OCI-LY7 (cell line): ENCODE measurements around the gene GLS2. TPM values are rescaled to one million over a fixed set of nuclear protein-coding genes. Genes with fewer than 3 reads are reported as not detected.
A peak's percentile ranks its signal among the peaks of the same experiment; 100 is the strongest.

Experiments used
- BruUV-seq: library from RNA; stranded (reverse); fragments of 400-500 nt; replicated peaks from 2 replicates; lab custom pipeline; 2021; lab: Mats Ljungman, UMichigan
- CTCF ChIA-PET: fragments of 300-600 bp; sonication (Branson Sonifier 250); formaldehyde crosslinking; loops from one replicate; lab custom pipeline; 2022; ENCODE audit warnings: antibody characterized with exemption; ENCODE audit not compliant: unreplicated experiment; lab: Charles Lee
- POLR2A ChIA-PET: fragments of 300-600 bp; sonication (Branson Sonifier 250); formaldehyde crosslinking; loops from one replicate; lab custom pipeline; 2022; ENCODE audit warnings: antibody characterized with exemption; lab: Charles Lee
- DNase-seq: peaks from one replicate; pipeline ENCODE4 v3.0.0-alpha.2; 2015; ENCODE audit warnings: low spot score
- H2AFZ ChIP-seq: fragments of 200-600 bp; sonication (generic), shearing (Covaris generic); 2 replicates; pipeline ENCODE4 v1.6.1; 2014; ENCODE audit warnings: mild to moderate bottlenecking, antibody characterized with exemption, low read length, moderate library complexity
- H3K27ac ChIP-seq: fragments of 200-600 bp; sonication (generic); 2 replicates; pipeline ENCODE4 v1.5.1; 2014; ENCODE audit warnings: mixed run types, low read depth, mild to moderate bottlenecking, moderate library complexity, low read length, inconsistent platforms; ENCODE audit not compliant: poor library complexity, severe bottlenecking
- H3K36me3 ChIP-seq: fragments of 200-600 bp; sonication (generic); 2 replicates; pipeline ENCODE4 v1.6.1; 2014; ENCODE audit warnings: mild to moderate bottlenecking, antibody characterized with exemption, low read length, moderate library complexity, mixed read lengths; ENCODE audit not compliant: insufficient read depth
- H3K4me1 ChIP-seq: fragments of 200-600 bp; sonication (generic); 2 replicates; pipeline ENCODE4 v1.5.1; 2014; ENCODE audit warnings: mild to moderate bottlenecking, low read length; ENCODE audit not compliant: insufficient read depth, poor library complexity, severe bottlenecking
- H3K4me2 ChIP-seq: fragments of 200-600 bp; sonication (generic); 2 replicates; pipeline ENCODE4 v1.6.1; 2014; ENCODE audit warnings: mild to moderate bottlenecking, low read length
- H3K4me3 ChIP-seq: fragments of 200-600 bp; sonication (generic); 2 replicates; pipeline ENCODE4 v1.5.1; 2014; ENCODE audit warnings: mild to moderate bottlenecking, low read depth, low read length; ENCODE audit not compliant: poor library complexity, severe bottlenecking
- H3K79me2 ChIP-seq: fragments of 200-600 bp; sonication (generic); 2 replicates; pipeline ENCODE4 v1.6.1; 2016; ENCODE audit warnings: low read depth, mild to moderate bottlenecking, low read length, moderate library complexity, mixed read lengths; ENCODE audit not compliant: insufficient read depth
- H3K9me2 ChIP-seq: fragments of 200-600 bp; sonication (generic); 2 replicates; pipeline ENCODE4 v1.6.1; 2016; ENCODE audit warnings: mild to moderate bottlenecking, low read length, mixed read lengths; ENCODE audit not compliant: insufficient read depth
- H3K9me3 ChIP-seq: fragments of 200-600 bp; sonication (generic); 2 replicates; pipeline ENCODE4 v1.6.1; 2014; ENCODE audit warnings: mild to moderate bottlenecking, mixed run types, low read length, mixed read lengths
- H4K20me1 ChIP-seq: fragments of 200-600 bp; sonication (generic); 2 replicates; pipeline ENCODE4 v1.6.1; 2014; ENCODE audit warnings: mild to moderate bottlenecking, antibody characterized with exemption, low read length, moderate library complexity, mixed read lengths; ENCODE audit not compliant: insufficient read depth
- EZH2phosphoT487 ChIP-seq: fragments of 200-600 bp; sonication (generic); IDR thresholded peaks from 2 replicates; pipeline ENCODE4 v1.6.1; 2018; ENCODE audit warnings: low read depth, borderline replicate concordance, mild to moderate bottlenecking, mixed run types, antibody characterized with exemption, low read length, moderate library complexity, mixed read lengths
- intact Hi-C: fragments of 100-400 bp; cut with micrococcal nuclease; formaldehyde crosslinking; loops from one replicate; pipeline ENCODE4 v1.10.0; 2022; ENCODE audit not compliant: unreplicated experiment
- total RNA-seq, 2 experiments: library from RNA; depleted of rRNA in 1 of 2; stranded (reverse); fragments of >200 nt in 1 of 2; shearing (Covaris generic) in 1 of 2; gene quantifications; 2 replicates each; pipeline ENCODE4 v1.2.3, GENCODE V29; 2014 to 2022
- TF ChIP-seq, protein P1 (sequence below): fragments of 200-600 bp; sonication (generic); conservative IDR thresholded peaks from 2 replicates; pipeline ENCODE4 v1.5.1; 2014; ENCODE audit warnings: mild to moderate bottlenecking, antibody characterized with exemption, low read length, moderate library complexity, mixed read lengths

Gene GLS2
- total RNA-seq, 2 experiments from 2014 or later: not detected

DNA sequence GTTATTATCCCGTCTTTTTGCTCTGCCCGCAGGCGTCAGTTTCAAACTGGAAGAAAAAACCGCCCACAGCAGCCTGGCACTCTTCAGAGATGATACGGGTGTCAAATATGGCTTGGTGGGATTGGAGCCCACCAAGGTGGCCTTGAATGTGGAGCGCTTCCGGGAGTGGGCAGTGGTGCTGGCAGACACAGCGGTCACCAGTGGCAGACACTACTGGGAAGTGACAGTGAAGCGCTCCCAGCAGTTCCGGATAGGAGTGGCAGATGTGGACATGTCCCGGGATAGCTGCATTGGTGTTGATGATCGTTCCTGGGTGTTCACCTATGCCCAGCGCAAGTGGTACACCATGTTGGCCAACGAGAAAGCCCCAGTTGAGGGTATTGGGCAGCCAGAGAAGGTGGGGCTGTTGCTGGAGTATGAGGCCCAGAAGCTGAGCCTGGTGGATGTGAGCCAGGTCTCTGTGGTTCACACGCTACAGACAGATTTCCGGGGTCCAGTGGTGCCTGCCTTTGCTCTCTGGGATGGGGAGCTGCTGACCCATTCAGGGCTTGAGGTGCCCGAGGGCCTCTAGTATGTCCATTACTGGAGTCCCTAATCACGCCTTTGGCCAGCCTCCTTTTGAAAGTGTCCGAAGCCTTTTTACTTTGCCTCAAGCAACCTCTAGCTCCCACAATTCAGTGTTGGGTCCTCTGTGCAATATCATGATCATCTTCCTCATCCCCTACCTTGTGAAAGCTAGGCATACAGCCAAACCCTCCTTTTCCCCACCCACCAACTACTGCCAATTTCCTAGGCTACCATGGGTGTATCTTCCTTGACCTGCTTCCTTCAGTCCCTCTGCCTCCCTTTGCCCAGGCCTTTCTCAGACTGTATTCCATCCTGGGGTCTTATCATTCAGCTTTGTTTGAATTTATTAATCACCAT, 18.7 kb downstream of the GLS2 start:
- BruUV-seq: no TSS peak
- intact Hi-C loops: no loop called here

DNA sequence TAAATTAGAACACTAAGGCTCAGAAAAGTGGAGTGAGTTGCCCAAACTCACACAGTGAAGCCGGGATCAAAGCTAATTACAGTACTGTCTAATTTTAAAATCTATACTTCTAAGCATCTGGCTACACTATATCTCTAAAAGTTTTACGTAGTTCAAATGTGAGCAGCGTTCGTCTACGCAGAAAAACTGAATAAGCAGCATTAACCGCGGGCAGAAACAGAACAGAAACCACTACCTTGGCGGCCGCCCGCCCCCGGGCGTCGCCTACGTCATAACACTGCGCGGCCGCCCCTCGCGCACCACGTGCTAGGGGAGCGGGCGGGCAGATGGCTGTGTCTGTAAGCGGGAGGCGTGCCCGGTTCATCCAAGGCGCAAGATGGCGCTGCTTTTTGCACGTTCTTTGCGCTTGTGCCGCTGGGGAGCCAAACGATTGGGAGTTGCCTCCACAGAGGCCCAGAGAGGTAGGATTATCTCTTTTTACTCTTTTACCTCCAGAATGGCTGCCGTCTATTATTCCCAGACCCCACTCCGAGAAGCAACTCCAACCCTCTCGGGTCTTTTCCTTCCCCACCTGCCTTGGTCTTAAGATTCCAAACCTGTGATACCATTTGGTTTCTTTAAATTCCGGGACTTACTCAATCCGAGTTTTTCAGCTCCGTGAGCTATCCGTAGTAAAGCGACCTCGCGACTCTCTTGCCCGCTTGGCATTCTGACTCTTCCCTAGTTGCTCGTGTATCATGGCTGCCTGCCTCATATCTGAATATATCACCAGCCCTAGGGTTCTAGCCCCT, 19.6 kb downstream of the GLS2 start, which contains the start of gene SPRYD4:
Gene SPRYD4, plus strand, starts transcription at position 363 of the 791 bp plus-strand sequence. Its CDS starts 14 bp downstream, at position 377.
- Histone ChIP-seq H3K4me1 (peaks cover 22% of the 10 kb centered on the region), H3K79me2 (peaks cover 30% of the 10 kb centered on the region; the same call in 1 of the 2 replicates), H3K4me3 (peak within 1 kb of the TSS; percentile 89), H3K9me3 (no peaks in the 10 kb centered on the region), H3K36me3 (peaks cover 42% of the 10 kb centered on the region), H4K20me1 (no peaks in the 10 kb centered on the region), H3K27ac (peak within 1 kb of the TSS; percentile 76), H3K9me2 (no peaks in the 10 kb centered on the region), H2AFZ (peak within 1 kb of the TSS; percentile 83; the same call in 1 of the 2 replicates), H3K4me2 (peak within 1 kb of the TSS; percentile 89)
- ChIA-PET POLR2A (interaction anchor here (0.5 to 2.1 kb wide), 4 partner anchors 56 to 133 kb away, joined by 3 to 6 read pairs (median 5); partner anchors contain the start of genes IL23A and STAT2), CTCF (interaction anchor here (0.6 to 1.2 kb wide), 3 partner anchors 153 to 261 kb away, joined by 3 read pairs; partner anchors contain the start of gene CNPY2)
- TF ChIP-seq, protein P1, sequence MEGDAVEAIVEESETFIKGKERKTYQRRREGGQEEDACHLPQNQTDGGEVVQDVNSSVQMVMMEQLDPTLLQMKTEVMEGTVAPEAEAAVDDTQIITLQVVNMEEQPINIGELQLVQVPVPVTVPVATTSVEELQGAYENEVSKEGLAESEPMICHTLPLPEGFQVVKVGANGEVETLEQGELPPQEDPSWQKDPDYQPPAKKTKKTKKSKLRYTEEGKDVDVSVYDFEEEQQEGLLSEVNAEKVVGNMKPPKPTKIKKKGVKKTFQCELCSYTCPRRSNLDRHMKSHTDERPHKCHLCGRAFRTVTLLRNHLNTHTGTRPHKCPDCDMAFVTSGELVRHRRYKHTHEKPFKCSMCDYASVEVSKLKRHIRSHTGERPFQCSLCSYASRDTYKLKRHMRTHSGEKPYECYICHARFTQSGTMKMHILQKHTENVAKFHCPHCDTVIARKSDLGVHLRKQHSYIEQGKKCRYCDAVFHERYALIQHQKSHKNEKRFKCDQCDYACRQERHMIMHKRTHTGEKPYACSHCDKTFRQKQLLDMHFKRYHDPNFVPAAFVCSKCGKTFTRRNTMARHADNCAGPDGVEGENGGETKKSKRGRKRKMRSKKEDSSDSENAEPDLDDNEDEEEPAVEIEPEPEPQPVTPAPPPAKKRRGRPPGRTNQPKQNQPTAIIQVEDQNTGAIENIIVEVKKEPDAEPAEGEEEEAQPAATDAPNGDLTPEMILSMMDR: peak; percentile 75
- TF ChIP-seq EZH2phosphoT487: no peak
- BruUV-seq: TSS peak; percentile 71
- DNase-seq: peak; percentile 97
- intact Hi-C loops: loop anchor here (1.0 kb wide), 1 partner anchor 152 kb away; no protein-coding TSS in a partner anchor

More for the DNA sequence above, 18.7 kb downstream of the GLS2 start:
- Histone ChIP-seq H3K4me3 (peak overlapping the region; percentile 89), H3K9me2 (no peaks in the 10 kb centered on the region), H4K20me1 (no peaks in the 10 kb centered on the region), H3K9me3 (no peaks in the 10 kb centered on the region), H3K27ac (peak overlapping the region; percentile 76), H3K4me1 (peaks cover 14% of the 10 kb centered on the region), H3K79me2 (peaks cover 30% of the 10 kb centered on the region; the same call in 1 of the 2 replicates), H3K4me2 (peak overlapping the region; percentile 89), H3K36me3 (peaks cover 45% of the 10 kb centered on the region), H2AFZ (peak overlapping the region; percentile 83; the same call in 1 of the 2 replicates)
- ChIA-PET POLR2A (interaction anchor here (0.5 to 2.1 kb wide), 4 partner anchors 109 to 369 kb away, joined by 3 to 6 read pairs (median 5); partner anchors contain the start of genes IL23A and STAT2), CTCF (interaction anchor here (0.5 to 1.2 kb wide), 4 partner anchors 8 to 262 kb away, joined by 3 read pairs; partner anchors contain the start of gene CNPY2)
- TF ChIP-seq, protein P1: no peak
- no peak for TF ChIP-seq EZH2phosphoT487
- DNase-seq: peak; percentile 26
